ENCODE results near the gene PPP1R18. TPM values are rescaled to one million over a fixed set of nuclear protein-coding genes. Genes with fewer than 3 reads are reported as not detected.

Gene PPP1R18
- total and polyA plus RNA-seq, 7 experiments from 2014 or later = 60.9 to 262 (median 92.8) TPM

DNA sequence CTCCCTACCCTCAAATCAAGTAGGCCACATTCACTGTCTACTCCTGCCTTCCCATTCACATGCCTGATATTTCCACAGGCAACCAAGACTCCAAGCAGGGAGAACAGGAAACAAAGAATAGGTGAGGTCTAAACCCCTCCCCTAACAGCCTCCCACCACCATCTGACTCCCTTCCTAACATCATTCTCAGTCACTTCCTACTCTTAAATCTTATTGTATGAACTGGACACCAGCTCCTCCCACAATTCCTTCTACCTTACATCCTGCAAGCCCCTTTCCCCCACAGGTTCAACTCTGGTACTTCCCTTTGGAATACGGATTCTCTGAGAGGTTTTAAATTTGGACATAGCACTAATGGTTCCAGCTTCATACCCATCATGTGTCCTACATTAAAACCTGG, 40.5 kb downstream of the PPP1R18 start:
- peaks cover 0 to 20% (median 2%) of the 10 kb centered on the region in 3 experiments for H3K36me3 ChIP-seq (ENCODE audit: control insufficient read depth in 2 of 3, insufficient read depth in 3 of 3, low read length in 3 of 3)
- peaks cover 11 to 22% of the 10 kb centered on the region in 2 donors for H3K4me1 ChIP-seq (ENCODE audit: control insufficient read depth in 2 of 2, insufficient read depth in 2 of 2, low read length in 2 of 2)
- Mint-ChIP-seq H3K4me1 (peaks cover 27 to 45% (median 38%) of the 10 kb centered on the region in 7 donors), H3K27me3 (no peaks in the 10 kb centered on the region), H3K27ac (peak overlapping the region; percentile 27 to 93 (median 80)), H3K4me3 (peak overlapping the region in 8 of 10 donors; percentile 82 to 93 (median 88)), H3K36me3 (peaks cover 0 to 9% (median 7%) of the 10 kb centered on the region in 5 donors), H3K9me3 (no peaks in the 10 kb centered on the region)
- H3K4me3 ChIP-seq (ENCODE audit: low read length) = no peak overlapping the region
- POLR2A ChIA-PET = interaction anchor here (0.6 to 3.8 kb wide), 7 partner anchors 8 to 101 kb away, joined by 3 to 22 read pairs (median 5); partner anchors contain the start of genes MRPS18B and PPP1R10
- no peak for ATAC-seq
- no peak for DNase-seq
- intact Hi-C loops (cut with micrococcal nuclease) = loop anchor here (2.0 to 5.0 kb wide), 2 partner anchors 19 to 511 kb away; partner anchors contain the start of genes ATAT1 (in 1 of the 2), CCHCR1 (in 1 of the 2) and TCF19 (in 1 of the 2)
- CTCF ChIA-PET = no interaction called here
- H3K27me3 ChIP-seq (ENCODE audit: control insufficient read depth in 2 of 2, insufficient read depth in 2 of 2, low read length in 2 of 2) = no peaks in the 10 kb centered on the region
- H3K27ac ChIP-seq (ENCODE audit: low read depth, low read length) = peak overlapping the region; percentile 91
- no peaks in the 10 kb centered on the region for H3K9me3 ChIP-seq (ENCODE audit: control insufficient read depth in 2 of 3, low read length in 3 of 3)

- H3K27me3 Mint-ChIP-seq = no peaks in the 10 kb centered on the region
- intact Hi-C loops (cut with micrococcal nuclease) = loop anchor here in 1 of 2 donors (5.0 kb wide), 1 partner anchor 513 kb away; the partner anchor contains the start of genes CCHCR1 and TCF19
- no peaks in the 10 kb centered on the region for H3K27me3 ChIP-seq (ENCODE audit: control insufficient read depth in 2 of 2, insufficient read depth in 2 of 2, low read length in 2 of 2)
- no peak overlapping the region for H3K4me3 ChIP-seq (ENCODE audit: low read length)
- no peak for DNase-seq
- ChIA-PET POLR2A (interaction anchor here (0.7 to 3.8 kb wide), 5 partner anchors 25 to 47 kb away, joined by 3 to 22 read pairs (median 3); partner anchors contain the start of genes MRPS18B and PPP1R10), CTCF (interaction anchor here (0.7 to 1.5 kb wide), 2 partner anchors 48 to 113 kb away, joined by 3 read pairs; no protein-coding TSS in a partner anchor)
- peaks cover 11 to 26% of the 10 kb centered on the region in 2 donors for H3K4me1 ChIP-seq (ENCODE audit: control insufficient read depth in 2 of 2, insufficient read depth in 2 of 2, low read length in 2 of 2)
- H3K36me3 ChIP-seq (ENCODE audit: control insufficient read depth in 2 of 3, insufficient read depth in 3 of 3, low read length in 3 of 3) = peaks cover 0 to 16% (median 0%) of the 10 kb centered on the region in 3 experiments
- peaks cover 0 to 8% (median 5%) of the 10 kb centered on the region in 5 donors for H3K36me3 Mint-ChIP-seq
- peak overlapping the region in 1 of 10 donors; percentile 6 for H3K4me3 Mint-ChIP-seq
- H3K27ac Mint-ChIP-seq = peak overlapping the region in 4 of 9 donors; percentile 18 to 93 (median 71)
- no peaks in the 10 kb centered on the region for H3K9me3 Mint-ChIP-seq
- peaks cover 30 to 52% (median 46%) of the 10 kb centered on the region in 7 donors for H3K4me1 Mint-ChIP-seq
- H3K9me3 ChIP-seq (ENCODE audit: control insufficient read depth in 2 of 3, low read length in 3 of 3) = no peaks in the 10 kb centered on the region
- no peak for ATAC-seq
- no peak overlapping the region for H3K27ac ChIP-seq (ENCODE audit: low read depth, low read length)
These were observed 41.7 kb downstream of the PPP1R18 start for GRCh38 chr6:30644769-30645168.

DNA sequence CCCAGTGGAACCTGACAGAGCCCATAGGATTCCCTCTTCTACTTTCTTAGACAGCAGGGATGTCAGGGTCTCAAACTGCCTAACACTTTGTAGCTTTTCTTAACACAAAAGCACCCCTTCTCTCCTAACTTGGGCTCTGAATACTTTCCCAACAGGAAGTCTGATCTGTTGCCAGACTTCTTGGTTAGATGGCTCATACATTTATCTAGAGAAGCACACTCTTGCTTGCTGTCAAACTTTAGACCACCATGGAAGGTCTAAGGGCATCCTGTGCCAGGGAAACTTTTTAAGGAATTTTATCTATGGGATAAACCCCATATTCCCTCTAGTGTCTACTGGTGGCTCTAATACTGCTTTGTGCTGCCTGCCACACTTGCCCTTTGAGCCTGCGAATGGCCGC, 42.8 kb downstream of the PPP1R18 start:
- peaks cover 11 to 26% of the 10 kb centered on the region in 2 donors for H3K4me1 ChIP-seq (ENCODE audit: control insufficient read depth in 2 of 2, insufficient read depth in 2 of 2, low read length in 2 of 2)
- Mint-ChIP-seq H3K27ac (peak overlapping the region in 1 of 9 donors; percentile 18), H3K9me3 (no peaks in the 10 kb centered on the region), H3K4me1 (peaks cover 27 to 49% (median 46%) of the 10 kb centered on the region in 7 donors), H3K36me3 (peaks cover 0 to 8% (median 3%) of the 10 kb centered on the region in 5 donors), H3K4me3 (no peak overlapping the region), H3K27me3 (no peaks in the 10 kb centered on the region)
- peaks cover 0 to 16% (median 0%) of the 10 kb centered on the region in 3 experiments for H3K36me3 ChIP-seq (ENCODE audit: control insufficient read depth in 2 of 3, insufficient read depth in 3 of 3, low read length in 3 of 3)
- no peak overlapping the region for H3K27ac ChIP-seq (ENCODE audit: low read depth, low read length)
- intact Hi-C loops (cut with micrococcal nuclease) = no loop called here
- no peak for ATAC-seq
- POLR2A ChIA-PET = interaction anchor here (1.3 to 3.8 kb wide), 2 partner anchors 26 to 28 kb away, joined by 3 to 22 read pairs; partner anchors contain the start of gene MRPS18B
- no peak overlapping the region for H3K4me3 ChIP-seq (ENCODE audit: low read length)
- CTCF ChIA-PET = no interaction called here
- no peaks in the 10 kb centered on the region for H3K27me3 ChIP-seq (ENCODE audit: control insufficient read depth in 2 of 2, insufficient read depth in 2 of 2, low read length in 2 of 2)
- no peaks in the 10 kb centered on the region for H3K9me3 ChIP-seq (ENCODE audit: control insufficient read depth in 2 of 3, low read length in 3 of 3)
- no peak for DNase-seq

DNA sequence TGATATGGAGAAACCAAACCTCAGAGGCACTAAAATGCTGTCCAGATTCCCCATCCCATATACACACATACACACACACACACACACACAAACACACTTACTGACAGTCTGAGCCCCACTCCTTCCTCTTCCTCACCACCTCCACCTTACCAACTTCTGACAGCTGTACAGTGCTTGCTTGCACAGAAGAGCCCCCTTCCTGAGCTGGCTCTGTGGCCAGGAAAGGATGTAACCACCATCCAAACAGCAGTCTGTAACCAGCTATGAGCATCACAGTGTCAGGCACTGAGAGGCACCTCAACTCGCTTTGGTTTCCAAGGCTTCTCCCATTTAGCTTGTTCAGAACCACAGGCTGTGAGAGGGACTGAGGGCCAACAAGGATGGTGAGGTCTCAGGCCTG, 45.4 kb downstream of the PPP1R18 start:
- no peaks in the 10 kb centered on the region for H3K27me3 Mint-ChIP-seq
- peak overlapping the region in 8 of 9 donors; percentile 27 to 89 (median 62) for H3K27ac Mint-ChIP-seq
- H3K9me3 Mint-ChIP-seq = no peaks in the 10 kb centered on the region
- peaks cover 19 to 34% (median 31%) of the 10 kb centered on the region in 7 donors for H3K4me1 Mint-ChIP-seq
- Histone ChIP-seq H3K27ac (ENCODE audit: low read depth, low read length) (peak overlapping the region; percentile 11), H3K4me1 (ENCODE audit: control insufficient read depth in 2 of 2, insufficient read depth in 2 of 2, low read length in 2 of 2) (peaks cover 0 to 11% of the 10 kb centered on the region in 2 donors), H3K27me3 (ENCODE audit: control insufficient read depth in 2 of 2, insufficient read depth in 2 of 2, low read length in 2 of 2) (no peaks in the 10 kb centered on the region), H3K9me3 (ENCODE audit: control insufficient read depth in 2 of 3, low read length in 3 of 3) (no peaks in the 10 kb centered on the region), H3K4me3 (ENCODE audit: low read length) (no peak overlapping the region), H3K36me3 (ENCODE audit: control insufficient read depth in 2 of 3, insufficient read depth in 3 of 3, low read length in 3 of 3) (peaks cover 0 to 10% (median 0%) of the 10 kb centered on the region in 3 experiments)
- peaks cover 0 to 8% (median 6%) of the 10 kb centered on the region in 5 donors for H3K36me3 Mint-ChIP-seq
- H3K4me3 Mint-ChIP-seq = peak overlapping the region in 7 of 10 donors; percentile 1 to 57 (median 15)
- CTCF ChIA-PET = interaction anchor here (0.6 to 2.1 kb wide), 11 partner anchors 28 to 485 kb away, joined by 3 to 6 read pairs (median 3); partner anchors contain the start of gene DHX16
- ATAC-seq (no peak), DNase-seq (peak in 1 of 9 donors; percentile 12)
- POLR2A ChIA-PET = interaction anchor here (0.6 to 1.6 kb wide), 9 partner anchors 11 to 150 kb away, joined by 3 to 8 read pairs (median 3); partner anchors contain the start of genes MRPS18B and PPP1R10
- intact Hi-C loops (cut with micrococcal nuclease) = no loop called here

DNA sequence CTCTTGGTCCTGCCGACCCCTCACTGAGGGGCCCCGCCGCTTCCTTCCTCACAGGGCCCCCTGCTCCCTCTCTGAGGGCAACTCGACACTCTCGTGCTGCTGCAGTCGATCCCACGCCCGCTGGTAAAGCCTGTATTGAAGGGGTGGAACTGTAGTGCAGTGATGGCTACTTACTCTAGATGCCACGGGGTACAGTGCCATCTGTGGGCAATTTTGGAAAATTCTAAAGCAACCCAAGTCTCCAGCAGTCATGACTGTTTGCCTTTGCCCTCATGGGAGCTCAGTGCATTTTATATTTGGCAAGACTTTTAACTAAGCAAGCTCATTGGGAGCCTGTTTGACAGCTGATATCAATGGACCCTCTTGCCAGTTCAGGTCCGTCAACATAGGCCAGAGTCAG, 46.0 kb downstream of the PPP1R18 start:
- H3K27me3 ChIP-seq (ENCODE audit: control insufficient read depth in 2 of 2, insufficient read depth in 2 of 2, low read length in 2 of 2) = no peaks in the 10 kb centered on the region
- H3K4me3 Mint-ChIP-seq = no peak overlapping the region
- H3K9me3 Mint-ChIP-seq = no peaks in the 10 kb centered on the region
- intact Hi-C loops (cut with micrococcal nuclease) = no loop called here
- H3K36me3 Mint-ChIP-seq = peaks cover 0 to 12% (median 12%) of the 10 kb centered on the region in 5 donors
- peak in 3 of 9 donors; percentile 2 to 24 (median 15) for DNase-seq
- no peaks in the 10 kb centered on the region for H3K9me3 ChIP-seq (ENCODE audit: control insufficient read depth in 2 of 3, low read length in 3 of 3)
- ChIA-PET CTCF (interaction anchor here (0.6 to 2.1 kb wide), 10 partner anchors 27 to 485 kb away, joined by 3 to 6 read pairs (median 3); no protein-coding TSS in a partner anchor), POLR2A (interaction anchor here (0.6 to 1.6 kb wide), 4 partner anchors 12 to 71 kb away, joined by 3 to 8 read pairs (median 5); partner anchors contain the start of genes MRPS18B and PPP1R10)
- H3K27me3 Mint-ChIP-seq = no peaks in the 10 kb centered on the region
- H3K36me3 ChIP-seq (ENCODE audit: control insufficient read depth in 2 of 3, insufficient read depth in 3 of 3, low read length in 3 of 3) = peaks cover 0 to 10% (median 0%) of the 10 kb centered on the region in 3 experiments
- H3K27ac ChIP-seq (ENCODE audit: low read depth, low read length) = peak overlapping the region; percentile 11
- H3K4me1 ChIP-seq (ENCODE audit: control insufficient read depth in 2 of 2, insufficient read depth in 2 of 2, low read length in 2 of 2) = peaks cover 0 to 9% of the 10 kb centered on the region in 2 donors
- H3K4me3 ChIP-seq (ENCODE audit: low read length) = no peak overlapping the region
- peaks cover 13 to 32% (median 25%) of the 10 kb centered on the region in 7 donors for H3K4me1 Mint-ChIP-seq
- ATAC-seq = peak; percentile 70
- peak overlapping the region in 7 of 9 donors; percentile 3 to 77 (median 43) for H3K27ac Mint-ChIP-seq

- Mint-ChIP-seq H3K4me3 (no peak overlapping the region), H3K4me1 (peaks cover 1 to 14% (median 7%) of the 10 kb centered on the region in 7 donors), H3K27ac (no peak overlapping the region), H3K36me3 (peaks cover 0 to 28% (median 21%) of the 10 kb centered on the region in 5 donors), H3K9me3 (peaks cover 0 to 1% (median 0%) of the 10 kb centered on the region in 11 donors), H3K27me3 (no peaks in the 10 kb centered on the region)
- DNase-seq = no peak
- Histone ChIP-seq H3K9me3 (ENCODE audit: control insufficient read depth in 2 of 3, low read length in 3 of 3) (no peaks in the 10 kb centered on the region), H3K4me3 (ENCODE audit: low read length) (no peak overlapping the region), H3K36me3 (ENCODE audit: control insufficient read depth in 2 of 3, insufficient read depth in 3 of 3, low read length in 3 of 3) (peaks cover 0 to 10% (median 0%) of the 10 kb centered on the region in 3 experiments), H3K4me1 (ENCODE audit: control insufficient read depth in 2 of 2, insufficient read depth in 2 of 2, low read length in 2 of 2) (peaks cover 0 to 2% of the 10 kb centered on the region in 2 donors), H3K27me3 (ENCODE audit: control insufficient read depth in 2 of 2, insufficient read depth in 2 of 2, low read length in 2 of 2) (no peaks in the 10 kb centered on the region), H3K27ac (ENCODE audit: low read depth, low read length) (no peak overlapping the region)
- intact Hi-C loops (cut with micrococcal nuclease) = no loop called here
- ChIA-PET POLR2A (interaction anchor here (0.5 to 1.3 kb wide), 2 partner anchors 21 to 23 kb away, joined by 3 to 4 read pairs; no protein-coding TSS in a partner anchor), CTCF (interaction anchor here (0.6 kb wide), 1 partner anchor 1020 kb away, joined by 3 read pairs; the partner anchor contains the start of gene APOM)
- no peak for ATAC-seq
These were observed 50.6 kb downstream of the PPP1R18 start for GRCh38 chr6:30635834-30636233.
